HG02885 (cell line): ENCODE measurements around the gene ANKRD60.

ENCODE experiments used
- ATAC-seq: cut with Tn5 transposase; IDR thresholded peaks from one replicate; pipeline ENCODE4 v1.9.1; 2021; ENCODE audit warnings: mild to moderate bottlenecking; ENCODE audit not compliant: unreplicated experiment, poor library complexity

The ANKRD60 gene

GRCh38 chr20:58245181-58245891 lies 16.9 kb upstream of the ANKRD60 start:
- no peak for ATAC-seq

GRCh38 chr20:58244517-58245030 lies 16.1 kb upstream of the ANKRD60 start:
- no peak for ATAC-seq

DNA sequence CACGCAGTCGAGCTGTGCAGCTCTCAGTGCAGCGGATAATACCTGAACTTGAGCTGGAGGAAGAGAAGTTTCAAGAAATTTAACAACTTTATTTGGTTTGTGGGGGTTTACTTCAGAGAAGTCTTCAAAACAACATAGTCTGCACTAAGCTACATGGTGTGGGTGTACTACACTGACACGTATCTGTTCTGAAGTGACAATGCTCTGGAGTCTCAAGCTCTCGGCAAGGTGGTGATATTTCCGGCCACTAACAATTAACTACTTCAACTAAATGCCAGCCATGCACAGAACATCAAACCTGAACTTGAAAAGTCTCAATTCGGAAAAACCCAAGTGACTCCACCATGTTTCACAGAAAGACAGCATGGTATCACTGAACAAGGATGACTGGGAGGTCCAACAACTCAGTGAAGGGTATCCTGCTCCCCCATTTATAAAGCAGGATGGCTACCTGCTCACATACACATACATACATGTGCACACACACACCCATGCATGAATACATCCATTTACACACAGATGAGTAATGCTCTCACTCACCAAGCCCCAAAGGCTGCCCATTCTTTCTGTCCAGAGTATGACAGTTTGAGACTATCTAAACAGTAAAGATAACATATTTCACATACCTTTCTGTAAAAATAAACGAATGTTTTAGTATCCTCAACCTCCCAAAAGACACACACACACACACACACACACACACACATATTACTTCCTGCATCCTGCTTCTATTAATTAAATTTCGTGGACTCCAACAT lies 15.4 kb upstream of the ANKRD60 start:
- ATAC-seq: no peak

GRCh38 chr20:58242824-58243223 lies 14.4 kb upstream of the ANKRD60 start:
- ATAC-seq: no peak

- no peak for ATAC-seq
Observed at GRCh38 chr20:58241766-58242465, 13.5 kb upstream of the ANKRD60 start.

- no peak for ATAC-seq
Observed at GRCh38 chr20:58240471-58240870, 12.0 kb upstream of the ANKRD60 start.

GRCh38 chr20:58239216-58239615 lies 10.8 kb upstream of the ANKRD60 start:
- ATAC-seq: no peak

DNA sequence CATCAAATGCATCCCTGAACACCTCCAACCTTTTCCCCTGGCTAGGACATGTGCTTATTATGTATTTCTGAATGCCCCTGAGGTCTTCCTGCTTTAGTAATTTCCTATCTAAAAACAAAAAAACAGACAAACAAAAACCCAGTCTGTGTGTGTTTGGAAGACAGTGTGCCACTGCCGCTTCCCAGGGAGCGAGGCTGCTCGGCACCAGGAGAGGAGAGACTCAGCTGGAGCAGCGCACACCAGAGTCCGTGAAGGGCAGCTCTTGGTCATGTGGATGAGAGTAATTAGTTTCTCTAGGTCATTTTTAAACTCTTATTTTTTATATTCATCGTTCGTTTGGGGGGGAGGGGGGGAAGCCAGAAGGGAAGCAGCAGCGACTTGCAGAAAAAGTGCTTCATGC lies 10.0 kb upstream of the ANKRD60 start:
- ATAC-seq: no peak

DNA sequence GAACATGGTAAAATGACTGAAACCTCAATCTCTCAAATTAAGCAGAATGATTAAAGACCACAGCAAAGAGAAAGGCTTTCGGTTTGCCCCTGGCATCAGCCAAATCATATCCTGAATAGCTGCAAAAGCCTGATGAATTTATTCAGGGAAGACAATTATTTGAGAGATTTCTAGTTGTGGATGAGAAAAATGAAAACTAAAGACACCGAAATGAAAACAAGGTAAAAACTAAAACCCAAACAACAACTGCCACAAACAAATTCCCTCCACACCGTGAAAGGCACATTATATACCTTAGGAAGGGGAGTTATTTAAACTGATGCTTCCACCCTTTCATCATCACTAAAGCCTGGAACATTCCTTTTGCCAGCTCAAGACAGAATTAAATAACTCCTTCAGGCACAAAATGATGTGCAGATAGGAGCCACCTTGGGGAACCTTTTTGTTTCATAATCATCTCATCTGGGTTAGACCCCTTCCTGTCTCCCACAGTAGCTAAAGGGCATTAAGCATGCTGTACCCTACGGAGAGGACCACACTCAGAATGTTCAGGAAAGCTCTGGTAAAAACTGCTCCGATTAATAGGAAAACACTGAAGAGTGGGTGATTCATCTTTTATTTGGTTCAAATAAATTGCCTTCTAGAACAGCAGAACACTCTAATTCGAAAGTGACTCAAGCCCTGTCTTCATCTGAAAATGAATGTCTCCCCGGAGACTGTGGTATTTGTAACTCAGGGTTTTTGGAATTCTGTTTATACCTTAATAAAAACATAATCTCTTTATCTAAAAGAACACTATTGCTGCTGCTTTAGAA lies 9.1 kb upstream of the ANKRD60 start:
- no peak for ATAC-seq

DNA sequence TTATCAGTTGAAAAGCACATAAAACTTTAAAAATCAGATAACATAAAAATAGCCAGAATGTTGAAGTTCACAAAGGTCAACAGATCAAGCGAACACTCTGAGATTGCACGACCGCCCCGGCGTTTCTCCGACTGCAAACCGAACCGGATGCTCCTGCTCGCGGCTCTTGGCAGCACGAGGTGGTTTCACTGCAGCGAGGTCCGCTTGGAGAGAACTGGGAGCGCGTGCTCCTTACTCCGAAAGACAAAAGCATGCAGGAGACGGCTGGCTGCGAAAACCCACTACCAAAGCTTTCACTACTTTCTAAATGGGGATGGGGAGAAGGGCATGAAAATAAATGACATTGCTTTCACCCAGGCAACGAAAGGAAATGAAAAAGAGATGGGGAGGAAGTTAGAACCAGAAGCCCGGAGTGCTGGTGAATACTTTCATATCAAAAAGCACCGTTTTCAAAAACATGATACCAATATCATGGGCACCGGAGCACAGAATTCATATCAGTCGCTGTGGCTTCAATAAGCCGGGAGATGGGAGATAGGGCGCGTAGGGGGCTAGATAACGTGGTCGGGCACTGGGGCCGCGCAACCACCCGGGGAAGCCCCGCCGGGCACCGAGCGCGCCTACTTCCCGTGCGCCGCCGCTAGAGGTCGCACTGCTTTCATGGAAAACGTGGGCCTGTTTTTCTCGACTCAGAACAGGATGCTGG lies 8.3 kb upstream of the ANKRD60 start:
- peak; percentile 75 for ATAC-seq

DNA sequence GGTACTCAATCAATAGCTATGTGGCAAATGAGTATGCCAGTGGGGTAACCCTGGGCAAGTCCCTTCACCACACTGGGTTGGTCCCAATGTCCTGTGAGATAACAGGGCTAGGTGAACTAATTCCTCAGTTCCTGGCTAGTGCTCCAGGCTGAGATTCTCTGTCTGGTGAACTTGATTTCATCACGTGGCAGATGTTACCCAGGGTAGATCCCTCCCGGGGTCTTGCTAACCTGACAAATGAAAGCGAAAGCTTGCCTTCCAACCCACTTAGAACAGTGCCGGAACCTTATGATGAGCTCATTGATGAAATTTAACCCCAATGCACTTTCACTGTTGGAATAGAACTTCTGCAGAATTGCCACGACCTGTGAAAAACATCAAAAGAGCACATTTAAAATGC lies 6.6 kb upstream of the ANKRD60 start:
- ATAC-seq: no peak

DNA sequence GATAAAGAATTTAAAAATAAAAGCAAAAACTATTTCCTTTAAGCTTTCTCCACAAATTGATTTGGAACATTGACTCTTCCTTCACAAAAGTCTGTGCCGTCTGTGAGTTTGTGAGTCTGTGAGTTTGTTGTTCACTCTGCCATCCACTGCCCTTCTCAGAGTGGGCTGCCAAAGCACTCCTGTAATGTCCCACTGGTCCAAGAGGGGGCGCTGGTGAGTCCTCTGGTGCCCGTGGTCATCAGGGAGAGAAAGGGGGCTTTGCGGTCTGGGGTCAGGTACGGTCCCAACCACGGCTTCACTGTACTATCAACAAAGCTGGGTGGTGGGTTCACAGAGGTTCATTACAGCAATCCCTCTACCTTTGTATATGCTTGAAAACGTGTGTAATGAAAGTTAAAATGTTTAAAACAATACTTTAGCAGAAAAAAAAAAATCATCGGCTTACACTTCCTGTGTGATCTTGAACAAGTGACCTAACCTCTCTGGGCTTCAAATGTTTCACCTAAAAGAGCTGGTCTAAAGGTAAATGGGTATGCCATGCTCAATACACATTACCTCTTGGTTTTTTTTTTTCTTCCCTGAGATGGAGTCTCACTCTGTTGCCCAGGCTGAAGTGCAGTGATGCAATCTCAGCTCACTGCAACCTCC lies 5.6 kb upstream of the ANKRD60 start:
- no peak for ATAC-seq

- ATAC-seq: no peak
Observed at GRCh38 chr20:58233393-58233792, 4.9 kb upstream of the ANKRD60 start.

- ATAC-seq: no peak
Observed at GRCh38 chr20:58231683-58232082, 3.2 kb upstream of the ANKRD60 start.

GRCh38 chr20:58229198-58229798 lies 845 bp upstream of the ANKRD60 start:
- no peak for ATAC-seq

DNA sequence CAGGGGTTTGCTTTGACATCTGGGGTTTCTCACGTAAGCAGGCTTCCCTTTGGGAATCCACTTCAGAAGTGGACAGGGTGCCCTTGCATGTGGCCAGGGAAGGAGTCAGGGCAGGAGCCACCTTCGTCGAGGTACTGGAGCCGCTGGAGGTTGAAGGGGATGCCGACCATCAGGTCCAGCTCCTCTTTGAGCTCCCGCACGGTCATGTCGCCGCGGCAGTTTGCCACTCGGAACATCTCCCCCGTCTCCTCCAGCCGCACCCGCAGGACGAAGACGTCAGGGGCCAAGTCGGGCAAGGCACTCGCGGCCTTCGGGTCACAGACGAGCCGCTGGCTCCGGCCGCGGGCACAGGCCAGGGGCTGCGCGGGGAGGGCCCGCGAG lies 360 bp downstream of the ANKRD60 start:
- ATAC-seq: no peak

GRCh38 chr20:58227391-58228102 lies 906 bp downstream of the ANKRD60 start:
- ATAC-seq: no peak
